Fibroblast of lung (primary cell): ENCODE results near the gene PRAMEF12. TPM values are rescaled to one million over a fixed set of nuclear protein-coding genes. Genes with fewer than 3 reads are reported as not detected.
"Not testable (repeated sequence)": the region's sequence is repeated elsewhere in the genome, so short reads cannot be mapped to it uniquely, and the experiment has no call there.

ENCODE experiments used
- DNase-seq, 2 donors: peaks; one replicate each; pipeline versions ENCODE4 v3.0.0 to v3.0.0-alpha.2; 2010; ENCODE audit warnings: low read depth in 2 of 2
- H2AFZ ChIP-seq: 2 replicates; pipeline ENCODE4 v1.5.1; 2012; ENCODE audit warnings: low read length, control low read depth, inconsistent platforms
- H3K27ac ChIP-seq: 2 replicates; pipeline ENCODE4 v1.5.1; 2011; ENCODE audit warnings: low read length, control low read depth; ENCODE audit not compliant: insufficient read depth
- H3K27me3 ChIP-seq: 2 replicates; pipeline ENCODE4 v1.5.1; 2011; ENCODE audit warnings: mild to moderate bottlenecking, low read length; ENCODE audit not compliant: control insufficient read depth, insufficient read depth
- H3K36me3 ChIP-seq: 2 replicates; pipeline ENCODE4 v1.5.1; 2011; ENCODE audit warnings: low read length; ENCODE audit not compliant: control insufficient read depth, insufficient read depth
- H3K4me1 ChIP-seq: 2 replicates; pipeline ENCODE4 v1.5.1; 2011; ENCODE audit warnings: low read length; ENCODE audit not compliant: control insufficient read depth, insufficient read depth; ENCODE audit errors: extremely low read depth
- H3K4me2 ChIP-seq: 2 replicates; pipeline ENCODE4 v1.5.1; 2011; ENCODE audit warnings: low read length, control low read depth; ENCODE audit not compliant: insufficient read depth; ENCODE audit errors: extremely low read depth
- H3K4me3 ChIP-seq, 4 experiments: fragments of 200-600 bp in 1 of 4; sonication (generic) in 1 of 4; replicated peaks in 1 of 4; 2 replicates each; pipeline ENCODE4 v1.5.1; 2011 to 2016; ENCODE audit warnings: low read length in 4 of 4, low read depth in 3 of 4, mild to moderate bottlenecking in 3 of 4, control low read depth in 2 of 4, inconsistent platforms in 1 of 4, mixed read lengths in 1 of 4; ENCODE audit not compliant: insufficient read depth in 1 of 4; ENCODE audit errors: control extremely low read depth in 1 of 4
- H3K79me2 ChIP-seq: 2 replicates; pipeline ENCODE4 v1.5.1; 2012; ENCODE audit warnings: mild to moderate bottlenecking, low read length, inconsistent platforms; ENCODE audit not compliant: control insufficient read depth, insufficient read depth
- H3K9ac ChIP-seq: 2 replicates; pipeline ENCODE4 v1.5.1; 2011; ENCODE audit warnings: mild to moderate bottlenecking, low read length, control low read depth; ENCODE audit not compliant: insufficient read depth
- H3K9me3 ChIP-seq: 2 replicates; pipeline ENCODE4 v1.5.1; 2012; ENCODE audit warnings: low read depth, low read length; ENCODE audit not compliant: control insufficient read depth, insufficient read depth
- H4K20me1 ChIP-seq: 2 replicates; pipeline ENCODE4 v1.5.1; 2011; ENCODE audit warnings: low read length; ENCODE audit not compliant: control insufficient read depth, insufficient read depth; ENCODE audit errors: extremely low read depth
- EZH2 ChIP-seq: IDR thresholded peaks from 2 replicates; pipeline ENCODE4 v1.5.1; 2012; ENCODE audit warnings: low read length, control low read depth, mild to moderate bottlenecking; ENCODE audit errors: missing control alignments
- polyA plus RNA-seq, 2 donors: library from polyadenylated mRNA; depleted of rRNA in 1 of 2; stranded (reverse) in 1 of 2; unstranded in 1 of 2; fragments of >200 nt; gene quantifications; 2 replicates each; pipeline ENCODE4 v1.2.1, GENCODE V29; 2011 to 2012; ENCODE audit warnings: missing spikeins in 1 of 2
- total RNA-seq: library from RNA; depleted of rRNA; stranded (reverse); fragments of >200 nt; gene quantifications from 2 replicates; pipeline ENCODE4 v1.2.1, GENCODE V29; 2014
- TF ChIP-seq, protein P1 (sequence below), 2 donors: IDR thresholded peaks in 1 of 2; conservative IDR thresholded peaks in 1 of 2; 1 replicate in 1 of 2; 2 replicates in 1 of 2; pipeline ENCODE4 v1.5.1; 2011 to 2012; ENCODE audit warnings: low read length in 2 of 2, control low read depth in 1 of 2, inconsistent platforms in 1 of 2, low read depth in 1 of 2, mild to moderate bottlenecking in 1 of 2

Gene PRAMEF12
- total and polyA plus RNA-seq, 2 donors (not counting 1 experiment from before 2014, with no cell fraction given): not detected

DNA sequence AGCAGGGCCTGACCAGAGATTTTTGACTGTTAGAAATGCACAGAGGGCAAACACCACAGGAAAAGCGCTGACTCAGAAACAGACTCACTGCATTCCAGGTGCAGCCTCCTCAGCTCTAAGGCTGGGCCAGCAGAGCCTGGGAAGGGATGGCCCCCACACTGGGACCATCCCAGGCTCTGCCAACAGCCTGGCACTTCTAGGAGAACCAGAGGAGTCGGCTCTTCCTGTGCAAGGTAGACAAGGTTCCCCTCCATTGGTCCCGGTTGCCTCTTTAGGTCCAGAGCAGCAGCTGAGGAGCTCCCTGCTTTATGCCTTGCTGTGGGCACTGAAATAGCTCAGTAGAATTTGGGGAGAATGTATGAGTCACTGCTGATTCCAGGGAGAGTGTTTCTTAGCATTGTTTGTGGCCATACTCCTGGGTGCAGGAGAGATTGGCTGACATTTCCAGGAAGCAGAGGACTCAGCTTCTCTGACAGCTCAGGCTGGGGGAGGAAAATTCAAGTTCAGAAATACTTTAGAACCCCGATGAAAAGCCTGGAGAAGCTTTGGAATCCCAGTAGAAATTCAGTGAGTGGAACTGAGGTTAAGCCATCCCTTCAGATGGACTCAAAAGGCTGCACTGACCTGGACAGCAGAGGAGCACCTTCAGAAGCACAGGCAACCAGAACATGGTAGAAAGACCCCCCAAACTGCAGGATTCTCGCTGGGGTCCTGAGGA is 37.3 kb downstream of the PRAMEF12 start:
- no peaks in the 10 kb centered on the region for H3K79me2 ChIP-seq
- H3K27me3 ChIP-seq: no peaks in the 10 kb centered on the region
- TF ChIP-seq, protein P1, sequence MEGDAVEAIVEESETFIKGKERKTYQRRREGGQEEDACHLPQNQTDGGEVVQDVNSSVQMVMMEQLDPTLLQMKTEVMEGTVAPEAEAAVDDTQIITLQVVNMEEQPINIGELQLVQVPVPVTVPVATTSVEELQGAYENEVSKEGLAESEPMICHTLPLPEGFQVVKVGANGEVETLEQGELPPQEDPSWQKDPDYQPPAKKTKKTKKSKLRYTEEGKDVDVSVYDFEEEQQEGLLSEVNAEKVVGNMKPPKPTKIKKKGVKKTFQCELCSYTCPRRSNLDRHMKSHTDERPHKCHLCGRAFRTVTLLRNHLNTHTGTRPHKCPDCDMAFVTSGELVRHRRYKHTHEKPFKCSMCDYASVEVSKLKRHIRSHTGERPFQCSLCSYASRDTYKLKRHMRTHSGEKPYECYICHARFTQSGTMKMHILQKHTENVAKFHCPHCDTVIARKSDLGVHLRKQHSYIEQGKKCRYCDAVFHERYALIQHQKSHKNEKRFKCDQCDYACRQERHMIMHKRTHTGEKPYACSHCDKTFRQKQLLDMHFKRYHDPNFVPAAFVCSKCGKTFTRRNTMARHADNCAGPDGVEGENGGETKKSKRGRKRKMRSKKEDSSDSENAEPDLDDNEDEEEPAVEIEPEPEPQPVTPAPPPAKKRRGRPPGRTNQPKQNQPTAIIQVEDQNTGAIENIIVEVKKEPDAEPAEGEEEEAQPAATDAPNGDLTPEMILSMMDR (conservative IDR thresholded peaks at IDR 0.05 in 1 of 2, IDR thresholded peaks at IDR 0.05 in 1 of 2; ENCODE audit: low read depth in 1 of 2, low read length in 2 of 2): no peak
- no peak for TF ChIP-seq EZH2
- no peaks in the 10 kb centered on the region for H3K9me3 ChIP-seq
- no peaks in the 10 kb centered on the region for H3K4me1 ChIP-seq
- no peak overlapping the region for H3K27ac ChIP-seq
- peak in 1 of 2 donors; percentile 24 for DNase-seq
- H4K20me1 ChIP-seq: no peaks in the 10 kb centered on the region
- H2AFZ ChIP-seq: no peak overlapping the region
- H3K4me3 ChIP-seq: no peak overlapping the region
- no peak overlapping the region for H3K9ac ChIP-seq
- H3K4me2 ChIP-seq: no peak overlapping the region
- H3K36me3 ChIP-seq: no peaks in the 10 kb centered on the region

GRCh38 chr1:12811409-12811784 is 37.9 kb downstream of the PRAMEF12 start:
- TF ChIP-seq EZH2: no peak
- TF ChIP-seq, protein P1 (conservative IDR thresholded peaks at IDR 0.05 in 1 of 2, IDR thresholded peaks at IDR 0.05 in 1 of 2; ENCODE audit: low read depth in 1 of 2, low read length in 2 of 2): no peak
- H3K9me3 ChIP-seq: no peaks in the 10 kb centered on the region
- no peak for DNase-seq
- no peaks in the 10 kb centered on the region for H3K36me3 ChIP-seq
- H3K27ac ChIP-seq: no peak overlapping the region
- no peak overlapping the region for H3K4me3 ChIP-seq
- no peaks in the 10 kb centered on the region for H3K27me3 ChIP-seq
- H2AFZ ChIP-seq: no peak overlapping the region
- no peaks in the 10 kb centered on the region for H3K4me1 ChIP-seq
- no peaks in the 10 kb centered on the region for H3K79me2 ChIP-seq
- no peak overlapping the region for H3K9ac ChIP-seq
- no peaks in the 10 kb centered on the region for H4K20me1 ChIP-seq
- no peak overlapping the region for H3K4me2 ChIP-seq

GRCh38 chr1:12819061-12819460 is 45.5 kb downstream of the PRAMEF12 start:
- H3K9ac ChIP-seq, DNase-seq, H4K20me1 ChIP-seq, H3K36me3 ChIP-seq, H3K4me2 ChIP-seq, H3K27me3 ChIP-seq, H3K79me2 ChIP-seq, H3K27ac ChIP-seq, H2AFZ ChIP-seq, H3K4me1 ChIP-seq, H3K4me3 ChIP-seq, H3K9me3 ChIP-seq: not testable (repeated sequence)

Other genes with a start within 250 kb of the PRAMEF12 start
- 36.8 and 68.1 TPM in 2 replicates for gene DHRS3, start 155.5 kb upstream of the PRAMEF12 start, total RNA-seq
- 8.4 and 14.1 TPM in 2 replicates for gene DHRS3, start 155.5 kb upstream of the PRAMEF12 start, polyA plus RNA-seq
- not detected in 2 replicates for gene AADACL4, start 129.7 kb upstream of the PRAMEF12 start, total RNA-seq
- gene AADACL4, start 129.7 kb upstream of the PRAMEF12 start, polyA plus RNA-seq: not detected in 2 replicates
- not detected in 2 replicates for gene AADACL3, start 57.6 kb upstream of the PRAMEF12 start, total RNA-seq
- gene AADACL3, start 57.6 kb upstream of the PRAMEF12 start, polyA plus RNA-seq: not detected in 2 replicates
- under 0.01 TPM in 1 of 2 replicates, not detected in the other for gene CFAP107, start 27.5 kb upstream of the PRAMEF12 start, total RNA-seq
- gene CFAP107, start 27.5 kb upstream of the PRAMEF12 start, polyA plus RNA-seq: not detected in 2 replicates
- not detected in 2 replicates for gene PRAMEF1, start 17.7 kb downstream of the PRAMEF12 start, total RNA-seq
- gene PRAMEF1, start 17.7 kb downstream of the PRAMEF12 start, polyA plus RNA-seq: not detected in 2 replicates
- gene PRAMEF11, start 57.7 kb downstream of the PRAMEF12 start, total RNA-seq: not detected in 2 replicates
- gene PRAMEF11, start 57.7 kb downstream of the PRAMEF12 start, polyA plus RNA-seq: not detected in 2 replicates
- not detected in 2 replicates for gene HNRNPCL1, start 75.0 kb downstream of the PRAMEF12 start, total RNA-seq
- not detected in 2 replicates for gene HNRNPCL1, start 75.0 kb downstream of the PRAMEF12 start, polyA plus RNA-seq
- not detected in 2 replicates for gene PRAMEF2, start 83.3 kb downstream of the PRAMEF12 start, total RNA-seq
- not detected in 2 replicates for gene PRAMEF2, start 83.3 kb downstream of the PRAMEF12 start, polyA plus RNA-seq
- not detected in 2 replicates for gene PRAMEF4, start 112.5 kb downstream of the PRAMEF12 start, total RNA-seq
- gene PRAMEF4, start 112.5 kb downstream of the PRAMEF12 start, polyA plus RNA-seq: not detected in 2 replicates
- gene PRAMEF10, start 124.5 kb downstream of the PRAMEF12 start, total RNA-seq: not detected in 2 replicates
- not detected in 2 replicates for gene PRAMEF10, start 124.5 kb downstream of the PRAMEF12 start, polyA plus RNA-seq
- gene PRAMEF7, start 142.9 kb downstream of the PRAMEF12 start, total RNA-seq: not detected in 2 replicates
- gene PRAMEF7, start 142.9 kb downstream of the PRAMEF12 start, polyA plus RNA-seq: not detected in 2 replicates
- gene PRAMEF6, start 173.8 kb downstream of the PRAMEF12 start, total RNA-seq: not detected in 2 replicates
- gene PRAMEF6, start 173.8 kb downstream of the PRAMEF12 start, polyA plus RNA-seq: not detected in 2 replicates